ENCODE data around the gene HNRNPA1. TPM values are rescaled to one million over a fixed set of nuclear protein-coding genes. Genes with fewer than 3 reads are reported as not detected.
A peak's percentile ranks its signal among the peaks of the same experiment; 100 is the strongest.

HNRNPA1 gene
- total and polyA plus RNA-seq, 9 of the 15 experiments (the other 6 are each of a cell fraction or from before 2014, with no cell fraction given), result 1,166 to 2,703 (median 1,815) TPM

GRCh38 chr12:54285150-54286041, 4.9 kb downstream of the HNRNPA1 start (continued):
- no peak for TF ChIP-seq IRF1 (CRISPR knock-in tag; IDR thresholded peaks at IDR 0.05; ENCODE audit: borderline replicate concordance)
- no peak for TF ChIP-seq ATF6 (CRISPR knock-in tag; IDR thresholded peaks at IDR 0.05)
- TF ChIP-seq KLF13 (tag; IDR thresholded peaks at IDR 0.05; ENCODE audit: borderline replicate concordance, low read depth), result no peak
- TF ChIP-seq ARNT (IDR thresholded peaks at IDR 0.05), result no peak
- no peak for TF ChIP-seq FIP1L1 (IDR thresholded peaks at IDR 0.05; ENCODE audit: low read depth, low read length, poor library complexity, severe bottlenecking)
- TF ChIP-seq CGGBP1 (CRISPR knock-in tag; IDR thresholded peaks at IDR 0.05), result no peak
- TF ChIP-seq STAT5B (CRISPR knock-in tag; IDR thresholded peaks at IDR 0.05), result no peak
- no peak for TF ChIP-seq TCFL5 (CRISPR knock-in tag; conservative IDR thresholded peaks at IDR 0.05)
- TF ChIP-seq KLF16 (IDR thresholded peaks at IDR 0.05), result no peak
- TF ChIP-seq, protein P1, sequence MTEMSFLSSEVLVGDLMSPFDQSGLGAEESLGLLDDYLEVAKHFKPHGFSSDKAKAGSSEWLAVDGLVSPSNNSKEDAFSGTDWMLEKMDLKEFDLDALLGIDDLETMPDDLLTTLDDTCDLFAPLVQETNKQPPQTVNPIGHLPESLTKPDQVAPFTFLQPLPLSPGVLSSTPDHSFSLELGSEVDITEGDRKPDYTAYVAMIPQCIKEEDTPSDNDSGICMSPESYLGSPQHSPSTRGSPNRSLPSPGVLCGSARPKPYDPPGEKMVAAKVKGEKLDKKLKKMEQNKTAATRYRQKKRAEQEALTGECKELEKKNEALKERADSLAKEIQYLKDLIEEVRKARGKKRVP (CRISPR knock-in tag; IDR thresholded peaks at IDR 0.05), result 0 out of 2 replicates have a peak, but pooled peaks have one; percentile 15
- no peak for TF ChIP-seq SIX5 (IDR thresholded peaks at IDR 0.05; ENCODE audit: borderline replicate concordance in 1 of 2, insufficient read depth in 1 of 2, low read depth in 1 of 2, low read length in 2 of 2)
- TF ChIP-seq MCM3 (IDR thresholded peaks at IDR 0.05), result no peak
- no peak for TF ChIP-seq ZFP1 (CRISPR knock-in tag; IDR thresholded peaks at IDR 0.05)
- TF ChIP-seq MYNN (IDR thresholded peaks at IDR 0.05), result no peak
- no peak for TF ChIP-seq MYNN (CRISPR knock-in tag; IDR thresholded peaks at IDR 0.05)
- no peak for TF ChIP-seq GATA2 (CRISPR knock-in tag; IDR thresholded peaks at IDR 0.05)
- no peak for TF ChIP-seq IRF2 (CRISPR knock-in tag; IDR thresholded peaks at IDR 0.05)
- TF ChIP-seq ZNF445 (CRISPR knock-in tag; IDR thresholded peaks at IDR 0.05; ENCODE audit: low read depth), result 0 out of 2 replicates have a peak, but pooled peaks have one; percentile 25
- no peak for TF ChIP-seq ZNF778 (CRISPR knock-in tag; IDR thresholded peaks at IDR 0.05)
- TF ChIP-seq TCF3 (CRISPR knock-in tag; IDR thresholded peaks at IDR 0.05), result no peak
- TF ChIP-seq, protein P2, sequence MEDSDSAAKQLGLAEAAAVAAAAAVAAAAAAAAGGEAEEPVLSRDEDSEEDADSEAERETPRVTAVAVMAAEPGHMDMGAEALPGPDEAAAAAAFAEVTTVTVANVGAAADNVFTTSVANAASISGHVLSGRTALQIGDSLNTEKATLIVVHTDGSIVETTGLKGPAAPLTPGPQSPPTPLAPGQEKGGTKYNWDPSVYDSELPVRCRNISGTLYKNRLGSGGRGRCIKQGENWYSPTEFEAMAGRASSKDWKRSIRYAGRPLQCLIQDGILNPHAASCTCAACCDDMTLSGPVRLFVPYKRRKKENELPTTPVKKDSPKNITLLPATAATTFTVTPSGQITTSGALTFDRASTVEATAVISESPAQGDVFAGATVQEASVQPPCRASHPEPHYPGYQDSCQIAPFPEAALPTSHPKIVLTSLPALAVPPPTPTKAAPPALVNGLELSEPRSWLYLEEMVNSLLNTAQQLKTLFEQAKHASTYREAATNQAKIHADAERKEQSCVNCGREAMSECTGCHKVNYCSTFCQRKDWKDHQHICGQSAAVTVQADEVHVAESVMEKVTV (CRISPR knock-in tag; IDR thresholded peaks at IDR 0.05), result peak; percentile 51
- TF ChIP-seq HDAC1 (IDR thresholded peaks at IDR 0.05), result no peak
- TF ChIP-seq ESRRA (IDR thresholded peaks at IDR 0.05; ENCODE audit: borderline replicate concordance, low read depth), result no peak

Data from K562 (cell line).